HG02885 (cell line): ENCODE measurements around the gene KIF11.
"Not testable (repeated sequence)": the region's sequence is repeated elsewhere in the genome, so short reads cannot be mapped to it uniquely, and the experiment has no call there.

Experiments
- ATAC-seq: cut with Tn5 transposase; IDR thresholded peaks from one replicate; pipeline ENCODE4 v1.9.1; 2021; ENCODE audit warnings: mild to moderate bottlenecking; ENCODE audit not compliant: unreplicated experiment, poor library complexity

KIF11 gene

GRCh38 chr10:92590623-92591549 lies 2.0 kb upstream of the KIF11 start:
- ATAC-seq: peak; percentile 1

- peak; percentile 78 for ATAC-seq
Measured at GRCh38 chr10:92591550-92592022, 1.3 kb upstream of the KIF11 start.

GRCh38 chr10:92593619-92594588 lies 974 bp downstream of the KIF11 start:
- no peak for ATAC-seq

- no peak for ATAC-seq
Measured at GRCh38 chr10:92595505-92595904, 2.6 kb downstream of the KIF11 start.

GRCh38 chr10:92598321-92598720 lies 5.4 kb downstream of the KIF11 start:
- ATAC-seq: no peak

GRCh38 chr10:92604841-92605240 lies 11.9 kb downstream of the KIF11 start:
- ATAC-seq: no peak

- no peak for ATAC-seq
Measured at GRCh38 chr10:92615515-92615914, 22.6 kb downstream of the KIF11 start.

GRCh38 chr10:92619368-92619767 lies 26.4 kb downstream of the KIF11 start:
- ATAC-seq: no peak

GRCh38 chr10:92627845-92628480 lies 35.0 kb downstream of the KIF11 start:
- no peak for ATAC-seq

GRCh38 chr10:92629945-92630344 lies 37.0 kb downstream of the KIF11 start:
- ATAC-seq: no peak

- no peak for ATAC-seq
Measured at GRCh38 chr10:92638037-92638436, 45.1 kb downstream of the KIF11 start.

- ATAC-seq: no peak
Measured at GRCh38 chr10:92640107-92640506, 47.2 kb downstream of the KIF11 start.

GRCh38 chr10:92641492-92641891 lies 48.6 kb downstream of the KIF11 start:
- no peak for ATAC-seq

- no peak for ATAC-seq
Measured at GRCh38 chr10:92644921-92645320, 52.0 kb downstream of the KIF11 start.

GRCh38 chr10:92650864-92651263 lies 57.9 kb downstream of the KIF11 start:
- not testable (repeated sequence) for ATAC-seq

- ATAC-seq: no peak
Measured at GRCh38 chr10:92655426-92655825, 62.5 kb downstream of the KIF11 start.

- no peak for ATAC-seq
Measured at GRCh38 chr10:92656266-92656961, 63.5 kb downstream of the KIF11 start.

GRCh38 chr10:92657024-92657423 lies 64.1 kb downstream of the KIF11 start:
- no peak for ATAC-seq

- ATAC-seq: no peak
Measured at GRCh38 chr10:92662848-92663247, 69.9 kb downstream of the KIF11 start.

GRCh38 chr10:92664322-92664721 lies 71.4 kb downstream of the KIF11 start:
- ATAC-seq: no peak
